NCI-H524 treated with DMSO at 0.1 percent for 48 hours (cell line): ENCODE measurements around the gene OR10H2.
"Not testable (repeated sequence)": the region's sequence is repeated elsewhere in the genome, so short reads cannot be mapped to it uniquely, and the experiment has no call there.

Experiments used
- DNase-seq: peaks from one replicate; lab custom pipeline; 2025; lab: John Stamatoyannopoulos, UW

Gene OR10H2

GRCh38 chr19:15727724-15728123, at the start of gene OR10H2:
TSS of gene OR10H2 (plus strand) at chr19:15728024. CDS start at chr19:15728044, 20 bp downstream.
- DNase-seq: no peak

GRCh38 chr19:15679089-15679488, 48.7 kb upstream of the OR10H2 start:
- no peak for DNase-seq

- not testable (repeated sequence) for DNase-seq
These were observed 48.0 kb upstream of the OR10H2 start for GRCh38 chr19:15679865-15680264.

GRCh38 chr19:15680478-15681322, 47.1 kb upstream of the OR10H2 start:
- DNase-seq: no peak

- no peak for DNase-seq
These were observed 44.4 kb upstream of the OR10H2 start for GRCh38 chr19:15683411-15683810.

GRCh38 chr19:15684828-15685227, 43.0 kb upstream of the OR10H2 start:
- DNase-seq: no peak

GRCh38 chr19:15696654-15697194, 31.1 kb upstream of the OR10H2 start:
- no peak for DNase-seq

- DNase-seq: no peak
These were observed 25.9 kb upstream of the OR10H2 start for GRCh38 chr19:15701757-15702533.

GRCh38 chr19:15702534-15702930, 25.3 kb upstream of the OR10H2 start:
- no peak for DNase-seq

GRCh38 chr19:15714638-15715037, 13.2 kb upstream of the OR10H2 start:
- no peak for DNase-seq

GRCh38 chr19:15715642-15716041, 12.2 kb upstream of the OR10H2 start:
- DNase-seq: no peak

- no peak for DNase-seq
These were observed 10.0 kb upstream of the OR10H2 start for GRCh38 chr19:15717809-15718208.

GRCh38 chr19:15721268-15721667, 6.6 kb upstream of the OR10H2 start:
- DNase-seq: no peak

GRCh38 chr19:15722956-15723355, 4.9 kb upstream of the OR10H2 start:
- no peak for DNase-seq

- DNase-seq: no peak
These were observed 2.7 kb downstream of the OR10H2 start for GRCh38 chr19:15730538-15730937.

- no peak for DNase-seq
These were observed 4.6 kb downstream of the OR10H2 start for GRCh38 chr19:15732388-15732787.

- no peak for DNase-seq
These were observed 6.1 kb downstream of the OR10H2 start for GRCh38 chr19:15733895-15734294.

GRCh38 chr19:15737722-15738121, 9.9 kb downstream of the OR10H2 start, which contains the start of gene OR10H3:
TSS of gene OR10H3 (plus strand) at chr19:15737985. CDS start at chr19:15741393, 3,408 bp downstream.
- no peak for DNase-seq

- no peak for DNase-seq
These were observed 13.0 kb downstream of the OR10H2 start for GRCh38 chr19:15740785-15741184.

- DNase-seq: no peak
These were observed 20.4 kb downstream of the OR10H2 start for GRCh38 chr19:15748239-15748638.

- DNase-seq: no peak
These were observed 30.6 kb downstream of the OR10H2 start for GRCh38 chr19:15758379-15758778.

GRCh38 chr19:15759962-15760565, 32.2 kb downstream of the OR10H2 start:
- no peak for DNase-seq
